NCI-H2227 (cell line): ENCODE results near the gene KIF16B.

Experiments
- DNase-seq: peaks from one replicate; lab custom pipeline; 2025; ENCODE audit not compliant: unreplicated experiment; lab: John Stamatoyannopoulos, UW

The KIF16B gene

GRCh38 chr20:16222859-16223411 is 350.3 kb downstream of the KIF16B start:
- DNase-seq = no peak
